Ectodermal cell (in vitro differentiated cells): ENCODE measurements around the gene LRP1B.
"Not testable (repeated sequence)": the region's sequence is repeated elsewhere in the genome, so short reads cannot be mapped to it uniquely, and the experiment has no call there.

Experiments used
- H3K27ac ChIP-seq: 2 replicates; pipeline ENCODE4 v1.7.0; 2013; ENCODE audit warnings: mild to moderate bottlenecking, low read depth, low read length; ENCODE audit not compliant: insufficient read depth, poor library complexity, severe bottlenecking
- H3K27me3 ChIP-seq: 2 replicates; pipeline ENCODE4 v1.7.0; 2013; ENCODE audit warnings: mild to moderate bottlenecking, low read length; ENCODE audit not compliant: insufficient read depth, control insufficient read depth, poor library complexity, severe bottlenecking
- H3K36me3 ChIP-seq: one replicate; pipeline ENCODE4 v1.7.0; 2013; ENCODE audit warnings: low read length; ENCODE audit not compliant: control insufficient read depth, insufficient read depth
- H3K4me1 ChIP-seq: one replicate; pipeline ENCODE4 v1.7.0; 2013; ENCODE audit warnings: low read length; ENCODE audit not compliant: control insufficient read depth, insufficient read depth
- H3K4me3 ChIP-seq: 2 replicates; pipeline ENCODE4 v1.7.0; 2013; ENCODE audit warnings: low read depth, low read length, control low read depth; ENCODE audit not compliant: insufficient read depth
- H3K9me3 ChIP-seq: 2 replicates; pipeline ENCODE4 v1.7.0; 2013; ENCODE audit warnings: mild to moderate bottlenecking, low read length, moderate library complexity; ENCODE audit not compliant: control insufficient read depth
- WGBS, 2 experiments: methylation state at CpG; one replicate each; pipeline ENCODE4 v1.1.7; 2013; ENCODE audit warnings: missing lambda C conversion rate in 2 of 2; 5-methylcytosine and 5-hydroxymethylcytosine counted together

Gene LRP1B

GRCh38 chr2:141820893-141821292, 309.9 kb downstream of the LRP1B start:
- WGBS, 2 experiments = 87 to 88% methylated on average over 3 of the region's 3 CpGs
- no peaks in the 10 kb centered on the region for H3K9me3 ChIP-seq
- H3K36me3 ChIP-seq = no peaks in the 10 kb centered on the region

GRCh38 chr2:141815320-141815719, 315.5 kb downstream of the LRP1B start:
- not testable (repeated sequence) for H3K9me3 ChIP-seq, H3K4me3 ChIP-seq, H3K36me3 ChIP-seq, H3K27me3 ChIP-seq, H3K27ac ChIP-seq, H3K4me1 ChIP-seq
- WGBS, 2 experiments = 84 to 97% methylated on average over 2 to 3 of the region's 3 CpGs

More at GRCh38 chr2:141820893-141821292, 309.9 kb downstream of the LRP1B start:
- no peaks in the 10 kb centered on the region for H3K27me3 ChIP-seq
- no peaks in the 10 kb centered on the region for H3K4me1 ChIP-seq
- H3K27ac ChIP-seq = no peak overlapping the region
- no peak overlapping the region for H3K4me3 ChIP-seq

- Histone ChIP-seq H3K4me3 (no peak overlapping the region), H3K27me3 (no peaks in the 10 kb centered on the region)
- 95 to 96% methylated on average over 2 of the region's 2 CpGs for WGBS, 2 experiments
Measured at GRCh38 chr2:141814150-141814549, 316.7 kb downstream of the LRP1B start.

DNA sequence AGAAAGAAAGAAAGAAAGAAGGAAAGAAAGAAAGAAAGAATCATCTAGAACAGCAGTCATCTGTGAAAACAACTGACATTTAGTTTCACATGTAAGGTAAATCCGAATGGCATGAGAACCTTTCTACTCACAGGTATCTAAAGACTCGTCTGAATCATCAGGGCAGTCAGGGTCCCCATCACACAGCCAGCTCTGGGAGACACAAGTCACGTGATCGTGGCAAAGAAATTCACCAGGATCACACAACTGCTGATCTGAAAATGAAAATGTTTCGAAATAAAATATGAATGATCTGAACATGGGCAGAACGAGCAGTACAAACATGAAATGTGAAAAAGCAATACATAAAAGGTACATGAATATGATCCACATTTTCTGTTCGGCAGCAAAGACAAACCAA, 320.7 kb downstream of the LRP1B start:
- WGBS, 2 experiments = 91 to 93% methylated on average over 7 of the region's 7 CpGs
- no peak overlapping the region for H3K27ac ChIP-seq
- H3K4me3 ChIP-seq = no peak overlapping the region

More at GRCh38 chr2:141814150-141814549, 316.7 kb downstream of the LRP1B start:
- Histone ChIP-seq H3K36me3 (no peaks in the 10 kb centered on the region), H3K4me1 (no peaks in the 10 kb centered on the region), H3K27ac (no peak overlapping the region), H3K9me3 (no peaks in the 10 kb centered on the region)

GRCh38 chr2:141806090-141806489, 324.7 kb downstream of the LRP1B start:
- no peaks in the 10 kb centered on the region for H3K9me3 ChIP-seq
- H3K4me3 ChIP-seq = no peak overlapping the region
- H3K4me1 ChIP-seq = no peaks in the 10 kb centered on the region
- WGBS, 2 experiments = 94 to 100% methylated on average over 1 of the region's 1 CpG
- H3K27ac ChIP-seq = no peak overlapping the region
- no peaks in the 10 kb centered on the region for H3K27me3 ChIP-seq
- H3K36me3 ChIP-seq = no peaks in the 10 kb centered on the region

More for the DNA sequence above, 320.7 kb downstream of the LRP1B start:
- H3K36me3 ChIP-seq = no peaks in the 10 kb centered on the region
- H3K9me3 ChIP-seq = no peaks in the 10 kb centered on the region
- no peaks in the 10 kb centered on the region for H3K27me3 ChIP-seq
- H3K4me1 ChIP-seq = no peaks in the 10 kb centered on the region

GRCh38 chr2:141805302-141805701, 325.5 kb downstream of the LRP1B start:
- WGBS, 2 experiments = 94 to 95% methylated on average over 3 of the region's 3 CpGs
- Histone ChIP-seq H3K4me1 (no peaks in the 10 kb centered on the region), H3K4me3 (no peak overlapping the region), H3K9me3 (no peaks in the 10 kb centered on the region), H3K27ac (no peak overlapping the region), H3K27me3 (no peaks in the 10 kb centered on the region), H3K36me3 (no peaks in the 10 kb centered on the region)

- Histone ChIP-seq H3K27ac (no peak overlapping the region), H3K36me3 (no peaks in the 10 kb centered on the region), H3K4me1 (no peaks in the 10 kb centered on the region), H3K27me3 (no peaks in the 10 kb centered on the region), H3K4me3 (no peak overlapping the region), H3K9me3 (no peaks in the 10 kb centered on the region)
Measured at GRCh38 chr2:141796449-141796848, 334.4 kb downstream of the LRP1B start.

- 100% methylated on average over 1 to 2 of the region's 2 CpGs for WGBS, 2 experiments
- no peaks in the 10 kb centered on the region for H3K4me1 ChIP-seq
- no peaks in the 10 kb centered on the region for H3K27me3 ChIP-seq
- no peak overlapping the region for H3K27ac ChIP-seq
- H3K9me3 ChIP-seq = no peaks in the 10 kb centered on the region
- H3K36me3 ChIP-seq = no peaks in the 10 kb centered on the region
- no peak overlapping the region for H3K4me3 ChIP-seq
Measured at GRCh38 chr2:141791521-141791920, 339.3 kb downstream of the LRP1B start.

DNA sequence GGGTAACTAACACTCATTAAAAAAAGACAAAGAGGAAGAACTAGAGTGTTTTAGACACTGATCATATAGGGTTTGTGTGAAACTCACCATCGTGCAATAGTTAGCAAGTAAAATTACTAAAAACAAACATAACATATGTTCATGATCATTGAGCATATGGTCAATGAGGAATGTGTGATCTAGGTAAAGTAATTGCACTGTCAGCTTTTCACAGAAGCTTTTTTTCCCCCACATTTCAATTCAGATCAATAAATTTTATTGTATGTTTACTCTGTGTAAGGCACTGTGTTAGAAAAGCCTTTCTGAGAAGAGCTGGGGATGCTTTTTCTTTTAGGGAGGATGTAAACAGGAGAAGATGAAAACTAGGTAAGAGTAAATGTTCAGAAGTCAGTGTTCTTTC, 348.2 kb downstream of the LRP1B start:
- WGBS, 2 experiments = 100% methylated on average over 1 of the region's 1 CpG; no CpG with 5 or more reads in 1 of the 2 experiments
- no peak overlapping the region for H3K4me3 ChIP-seq
- H3K9me3 ChIP-seq = no peaks in the 10 kb centered on the region
- no peaks in the 10 kb centered on the region for H3K4me1 ChIP-seq
- H3K27me3 ChIP-seq = no peaks in the 10 kb centered on the region
- no peak overlapping the region for H3K27ac ChIP-seq
- no peaks in the 10 kb centered on the region for H3K36me3 ChIP-seq

GRCh38 chr2:141778315-141778835, 352.4 kb downstream of the LRP1B start:
- WGBS, 2 experiments = 87 to 98% methylated on average over 2 of the region's 2 CpGs
- H3K27me3 ChIP-seq = no peaks in the 10 kb centered on the region
- H3K36me3 ChIP-seq = no peaks in the 10 kb centered on the region
- H3K9me3 ChIP-seq = no peaks in the 10 kb centered on the region
- no peaks in the 10 kb centered on the region for H3K4me1 ChIP-seq
- H3K4me3 ChIP-seq = no peak overlapping the region
- H3K27ac ChIP-seq = no peak overlapping the region

DNA sequence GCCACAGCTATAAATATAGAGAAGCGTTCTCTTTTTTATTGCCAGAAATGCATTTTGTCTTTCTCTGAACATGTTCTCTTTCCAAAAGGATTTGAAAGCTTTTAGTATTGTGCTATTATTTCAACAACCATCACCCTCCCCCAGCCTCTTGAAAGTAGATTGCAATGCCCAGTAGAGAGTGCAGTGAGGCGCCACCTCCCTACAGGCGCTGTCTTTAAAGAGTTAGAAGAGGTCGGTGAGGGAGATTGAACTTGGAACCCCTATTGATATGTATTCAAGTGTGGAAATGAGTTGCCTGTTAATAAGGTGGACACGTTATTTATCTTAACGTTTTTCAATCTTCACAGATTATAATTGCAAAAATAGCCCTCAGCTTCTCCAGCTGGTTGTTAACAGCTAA, 360.3 kb downstream of the LRP1B start:
- 84 to 92% methylated on average over 6 of the region's 6 CpGs for WGBS, 2 experiments
- H3K27me3 ChIP-seq = no peaks in the 10 kb centered on the region

More for the DNA sequence above, 360.3 kb downstream of the LRP1B start:
- no peaks in the 10 kb centered on the region for H3K9me3 ChIP-seq
- no peaks in the 10 kb centered on the region for H3K4me1 ChIP-seq
- no peak overlapping the region for H3K4me3 ChIP-seq
- no peaks in the 10 kb centered on the region for H3K36me3 ChIP-seq
- H3K27ac ChIP-seq = no peak overlapping the region
